Neural crest cell (in vitro differentiated cells): ENCODE results near the gene ARHGAP40. TPM values are rescaled to one million over a fixed set of nuclear protein-coding genes. Genes with fewer than 3 reads are reported as not detected.

Source experiments
- DNase-seq: peaks from one replicate; pipeline ENCODE4 v3.0.0; 2021; ENCODE audit warnings: low read depth, mixed read lengths, low spot score
- H3K27ac Mint-ChIP-seq: one replicate; pipeline ENCODE4 v1.8.0; 2021; ENCODE audit warnings: mild to moderate bottlenecking, mixed read lengths; ENCODE audit not compliant: unreplicated experiment
- H3K27me3 Mint-ChIP-seq: 2 replicates; pipeline ENCODE4 v1.8.0; 2021; ENCODE audit warnings: low read depth, mild to moderate bottlenecking, mixed read lengths
- H3K36me3 Mint-ChIP-seq: 2 replicates; pipeline ENCODE4 v1.8.0; 2021; ENCODE audit warnings: low read depth, mild to moderate bottlenecking, mixed read lengths
- H3K4me1 Mint-ChIP-seq: 2 replicates; pipeline ENCODE4 v1.8.0; 2021; ENCODE audit warnings: mixed read lengths
- H3K4me3 Mint-ChIP-seq: one replicate; pipeline ENCODE4 v1.8.0; 2021; ENCODE audit warnings: mild to moderate bottlenecking, mixed read lengths
- H3K9me3 Mint-ChIP-seq: 2 replicates; pipeline ENCODE4 v1.8.0; 2021; ENCODE audit warnings: mixed read lengths
- CTCF ChIP-seq: fragments of 200-600 bp; sonication (generic); conservative IDR thresholded peaks from 2 replicates; pipeline ENCODE4 v1.5.0; 2021; ENCODE audit warnings: antibody characterized with exemption, mild to moderate bottlenecking
- total RNA-seq: library from RNA; stranded (reverse); gene quantifications from 2 replicates; pipeline ENCODE4 v1.2.1, GENCODE V29; 2021

Gene ARHGAP40
- total RNA-seq, 1 donor from 2014 or later, result not detected

- H3K27me3 Mint-ChIP-seq, result peaks cover 72% of the 10 kb centered on the region
- H3K4me1 Mint-ChIP-seq, result no peaks in the 10 kb centered on the region
- no peak overlapping the region for H3K27ac Mint-ChIP-seq
- H3K36me3 Mint-ChIP-seq, result peaks cover 3% of the 10 kb centered on the region
- no peak for TF ChIP-seq CTCF
- no peak overlapping the region for H3K4me3 Mint-ChIP-seq
- DNase-seq, result no peak
- H3K9me3 Mint-ChIP-seq, result peaks cover 5% of the 10 kb centered on the region
These were observed 55.8 kb downstream of the ARHGAP40 start for GRCh38 chr20:38657390-38657789.

- Mint-ChIP-seq H3K36me3 (no peaks in the 10 kb centered on the region), H3K4me3 (no peak overlapping the region), H3K4me1 (no peaks in the 10 kb centered on the region), H3K9me3 (no peaks in the 10 kb centered on the region), H3K27ac (no peak overlapping the region), H3K27me3 (peaks cover 65% of the 10 kb centered on the region)
- DNase-seq, result peak; percentile 20
- peak; percentile 68 for TF ChIP-seq CTCF
These were observed 57.4 kb downstream of the ARHGAP40 start for GRCh38 chr20:38658879-38659596.

- Mint-ChIP-seq H3K9me3 (no peaks in the 10 kb centered on the region), H3K27ac (no peak overlapping the region), H3K36me3 (no peaks in the 10 kb centered on the region), H3K4me1 (peaks cover under 1% of the 10 kb centered on the region), H3K4me3 (no peak overlapping the region), H3K27me3 (peaks cover 60% of the 10 kb centered on the region)
- TF ChIP-seq CTCF, result no peak
- DNase-seq, result no peak
These were observed 57.9 kb downstream of the ARHGAP40 start for GRCh38 chr20:38659597-38659880.

- no peak for TF ChIP-seq CTCF
- Mint-ChIP-seq H3K27ac (peak overlapping the region; percentile 12), H3K27me3 (peaks cover 53% of the 10 kb centered on the region), H3K4me3 (no peak overlapping the region), H3K4me1 (peaks cover 10% of the 10 kb centered on the region), H3K36me3 (no peaks in the 10 kb centered on the region), H3K9me3 (no peaks in the 10 kb centered on the region)
- no peak for DNase-seq
These were observed 58.8 kb downstream of the ARHGAP40 start for GRCh38 chr20:38660429-38660828.

- H3K27me3 Mint-ChIP-seq, result peaks cover 36% of the 10 kb centered on the region
- TF ChIP-seq CTCF, result no peak
- no peak for DNase-seq
- H3K4me1 Mint-ChIP-seq, result peaks cover 20% of the 10 kb centered on the region
- no peak overlapping the region for H3K27ac Mint-ChIP-seq
- H3K4me3 Mint-ChIP-seq, result no peak overlapping the region
- no peaks in the 10 kb centered on the region for H3K9me3 Mint-ChIP-seq
- H3K36me3 Mint-ChIP-seq, result no peaks in the 10 kb centered on the region
These were observed 62.1 kb downstream of the ARHGAP40 start for GRCh38 chr20:38663660-38664059.

GRCh38 chr20:38664284-38664683 is 62.7 kb downstream of the ARHGAP40 start:
- no peaks in the 10 kb centered on the region for H3K36me3 Mint-ChIP-seq

More at GRCh38 chr20:38664284-38664683, 62.7 kb downstream of the ARHGAP40 start:
- no peak overlapping the region for H3K4me3 Mint-ChIP-seq
- H3K27ac Mint-ChIP-seq, result no peak overlapping the region
- no peaks in the 10 kb centered on the region for H3K9me3 Mint-ChIP-seq
- peaks cover 20% of the 10 kb centered on the region for H3K4me1 Mint-ChIP-seq
- no peak for DNase-seq
- H3K27me3 Mint-ChIP-seq, result peaks cover 38% of the 10 kb centered on the region
- no peak for TF ChIP-seq CTCF
